ENCODE data around the gene KDR. TPM values are rescaled to one million over a fixed set of nuclear protein-coding genes. Genes with fewer than 3 reads are reported as not detected.

KDR gene
- total and polyA plus RNA-seq, 10 of the 15 experiments (the other 5 are each of a cell fraction or from before 2014, with no cell fraction given), result 0.04 to 0.13 TPM; not detected in 8

GRCh38 chr4:55069248-55069647 lies 56.1 kb downstream of the KDR start:
- POLR2A ChIA-PET, result no interaction called here
- H3K9ac ChIP-seq (ENCODE audit: control insufficient read depth, insufficient read depth, low read length), result no peak overlapping the region
- H2AFZ ChIP-seq (ENCODE audit: control insufficient read depth, low read depth, low read length), result no peak overlapping the region
- CTCF ChIA-PET, result interaction anchor here (0.8 to 1.1 kb wide), 3 partner anchors 22 to 254 kb away, joined by 3 read pairs; no protein-coding TSS in a partner anchor
- no peaks in the 10 kb centered on the region for H4K20me1 ChIP-seq (ENCODE audit: control insufficient read depth, insufficient read depth)
- in situ Hi-C loops (cut with MboI) (no loop called here), intact Hi-C loops (cut with micrococcal nuclease; ENCODE audit: unreplicated experiment) (no loop called here)
- 14% methylated on average over 5 of the region's 5 CpGs for WGBS (ENCODE audit: insufficient coverage, insufficient replicate concordance, low lambda C conversion rate, missing lambda C conversion rate)
- SMC1A ChIA-PET (ENCODE audit: uncharacterized antibody, unreplicated experiment), result no interaction called here
- no peaks in the 10 kb centered on the region for H3K79me2 ChIP-seq (ENCODE audit: control insufficient read depth, insufficient read depth, low read length)
- RAD21 ChIA-PET (ENCODE audit: unreplicated experiment), result no interaction called here
- FAIRE-seq (no peak), DNase-seq (ENCODE audit: low read depth, low spot score) (no peak), ATAC-seq (no peak)
- no peaks in the 10 kb centered on the region for H3K36me3 ChIP-seq (ENCODE audit: control insufficient read depth in 2 of 2, insufficient read depth in 2 of 2, low read length in 1 of 2)
- H3K4me3 ChIP-seq, result no peak overlapping the region
- no peaks in the 10 kb centered on the region for H3K27me3 ChIP-seq (replicated peaks in 1 of 2; ENCODE audit: control insufficient read depth in 2 of 2, insufficient read depth in 2 of 2, low read length in 1 of 2)
- TF ChIP-seq HSF1 (IDR thresholded peaks at IDR 0.05; ENCODE audit: low read depth, low read length) (no peak), TCF7 (IDR thresholded peaks at IDR 0.05; ENCODE audit: borderline replicate concordance) (no peak), NR2C2 (IDR thresholded peaks at IDR 0.05; ENCODE audit: borderline replicate concordance, control insufficient read depth, insufficient read length, low read depth) (no peak), FOXK2 (IDR thresholded peaks at IDR 0.05) (no peak)
- no peaks in the 10 kb centered on the region for H3K9me3 ChIP-seq (replicated peaks; ENCODE audit: control insufficient read depth, insufficient read depth, low read length)
- BruUV-seq (replicated peaks), result no TSS peak
- no peak overlapping the region for H3K4me2 ChIP-seq (ENCODE audit: control insufficient read depth, insufficient read depth)
- no peaks in the 10 kb centered on the region for H3K4me1 ChIP-seq (ENCODE audit: control insufficient read depth, insufficient read depth, low read length)
- no peak overlapping the region for H3K27ac ChIP-seq (ENCODE audit: control insufficient read depth, insufficient read depth)

- Histone ChIP-seq H3K4me3 (no peak overlapping the region), H3K79me2 (ENCODE audit: control insufficient read depth, insufficient read depth, low read length) (no peaks in the 10 kb centered on the region), H3K9ac (ENCODE audit: control insufficient read depth, insufficient read depth, low read length) (no peak overlapping the region), H2AFZ (ENCODE audit: control insufficient read depth, low read depth, low read length) (no peak overlapping the region), H3K4me2 (ENCODE audit: control insufficient read depth, insufficient read depth) (no peak overlapping the region), H4K20me1 (ENCODE audit: control insufficient read depth, insufficient read depth) (no peaks in the 10 kb centered on the region), H3K27me3 (replicated peaks in 1 of 2; ENCODE audit: control insufficient read depth in 2 of 2, insufficient read depth in 2 of 2, low read length in 1 of 2) (no peaks in the 10 kb centered on the region), H3K27ac (ENCODE audit: control insufficient read depth, insufficient read depth) (no peak overlapping the region), H3K4me1 (ENCODE audit: control insufficient read depth, insufficient read depth, low read length) (no peaks in the 10 kb centered on the region), H3K36me3 (ENCODE audit: control insufficient read depth in 2 of 2, insufficient read depth in 2 of 2, low read length in 1 of 2) (no peaks in the 10 kb centered on the region), H3K9me3 (replicated peaks; ENCODE audit: control insufficient read depth, insufficient read depth, low read length) (no peaks in the 10 kb centered on the region)
- BruUV-seq (replicated peaks), result no TSS peak
- ATAC-seq (no peak), DNase-seq (ENCODE audit: low read depth, low spot score) (no peak), FAIRE-seq (no peak)
- TF ChIP-seq SMAD1 (IDR thresholded peaks at IDR 0.05; ENCODE audit: low read depth, partially characterized antibody) (no peak), POLR2A (IDR thresholded peaks at IDR 0.05; ENCODE audit: low read depth, low read length) (no peak), IRF3 (IDR thresholded peaks at IDR 0.05) (no peak), TAF1 (IDR thresholded peaks at IDR 0.05; ENCODE audit: borderline replicate concordance, low read depth, low read length) (no peak), USF1 (IDR thresholded peaks at IDR 0.05; ENCODE audit: borderline replicate concordance, extremely low read length, insufficient read depth, low read depth, low read length) (no peak), E2F4 (IDR thresholded peaks at IDR 0.05; ENCODE audit: low read depth, low read length) (no peak), RUNX3 (IDR thresholded peaks at IDR 0.05; ENCODE audit: low read length) (no peak)
- intact Hi-C loops (cut with micrococcal nuclease; ENCODE audit: unreplicated experiment) (no loop called here), in situ Hi-C loops (cut with MboI) (no loop called here)
- ChIA-PET RAD21 (ENCODE audit: unreplicated experiment) (no interaction called here), CTCF (interaction anchor here (0.9 to 1.0 kb wide), 2 partner anchors 14 to 23 kb away, joined by 3 read pairs; no protein-coding TSS in a partner anchor), POLR2A (no interaction called here), SMC1A (ENCODE audit: uncharacterized antibody, unreplicated experiment) (no interaction called here)
- WGBS (ENCODE audit: insufficient coverage, insufficient replicate concordance, low lambda C conversion rate, missing lambda C conversion rate), result 46% methylated on average over 7 of the region's 7 CpGs
These were observed 56.9 kb downstream of the KDR start for GRCh38 chr4:55068522-55068921.
